Ramos (cell line): Measurements from ENCODE around the gene COG1.

Experiments used
- in situ Hi-C: fragments of 300-500 bp; cut with MboI; formaldehyde crosslinking; loops from one replicate; pipeline ENCODE4 v1.14.3; 2022; ENCODE audit warnings: low sequenced_read_pairs; ENCODE audit not compliant: unreplicated experiment

COG1 gene

DNA sequence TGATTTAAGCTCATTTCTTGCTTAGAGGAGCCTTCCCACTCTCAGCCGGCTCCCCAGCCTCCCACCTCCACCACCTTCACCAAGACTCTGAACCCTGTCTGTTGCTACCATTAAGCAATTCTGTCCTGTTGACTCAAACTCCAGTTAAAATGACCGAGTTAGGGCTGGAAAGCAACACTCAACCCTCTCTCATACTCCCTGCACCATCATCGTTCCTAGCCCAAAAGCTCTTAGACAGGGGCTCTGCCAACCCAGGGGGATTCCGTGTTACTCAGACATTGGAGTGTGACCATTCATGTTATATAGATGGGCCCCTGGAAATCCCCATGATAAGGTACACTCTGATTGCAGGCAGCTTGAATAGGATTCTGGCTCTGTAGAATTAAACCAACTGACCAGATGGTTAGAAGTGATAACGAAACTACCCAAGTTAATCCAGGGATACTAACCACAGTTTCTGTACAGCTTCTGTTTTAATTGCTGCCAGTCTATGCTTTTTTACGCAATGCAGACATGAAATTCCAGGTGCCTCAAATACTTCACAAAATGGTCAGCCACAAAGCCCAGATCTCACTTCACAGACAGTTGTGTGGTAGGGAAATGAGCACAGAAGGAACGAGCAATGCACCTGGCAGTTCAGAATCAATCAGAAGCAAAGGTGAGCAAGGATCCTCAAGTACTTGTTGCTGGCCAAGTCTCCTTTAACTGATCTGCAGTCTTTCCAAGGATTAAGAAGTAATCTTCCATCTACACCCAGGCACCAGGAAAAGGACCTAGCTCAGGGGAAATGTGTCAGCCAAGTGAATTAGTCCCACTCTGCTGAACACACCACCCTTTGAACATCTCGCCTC lies 25.9 kb upstream of the COG1 start:
- in situ Hi-C loops, result no loop called here

DNA sequence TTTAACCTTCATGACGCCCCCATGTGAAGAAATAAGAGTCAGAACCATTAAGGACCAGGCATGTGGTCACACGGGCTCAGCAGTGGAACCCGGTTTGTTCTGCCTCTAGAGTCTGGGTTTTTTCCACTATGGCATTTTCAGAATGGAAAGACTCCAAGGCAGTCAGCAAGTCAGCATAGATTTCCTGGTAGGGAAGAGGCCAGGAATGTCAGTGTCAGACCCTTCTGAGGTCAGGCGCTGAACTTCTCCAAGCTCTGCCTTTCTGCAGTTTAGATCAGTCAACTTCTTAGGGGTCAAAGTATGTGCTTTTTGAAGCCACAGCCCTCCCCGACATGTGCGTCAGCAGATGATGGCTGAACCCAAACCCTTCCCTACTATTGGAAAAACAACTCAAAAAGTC lies 24.2 kb upstream of the COG1 start:
- in situ Hi-C loops, result no loop called here

DNA sequence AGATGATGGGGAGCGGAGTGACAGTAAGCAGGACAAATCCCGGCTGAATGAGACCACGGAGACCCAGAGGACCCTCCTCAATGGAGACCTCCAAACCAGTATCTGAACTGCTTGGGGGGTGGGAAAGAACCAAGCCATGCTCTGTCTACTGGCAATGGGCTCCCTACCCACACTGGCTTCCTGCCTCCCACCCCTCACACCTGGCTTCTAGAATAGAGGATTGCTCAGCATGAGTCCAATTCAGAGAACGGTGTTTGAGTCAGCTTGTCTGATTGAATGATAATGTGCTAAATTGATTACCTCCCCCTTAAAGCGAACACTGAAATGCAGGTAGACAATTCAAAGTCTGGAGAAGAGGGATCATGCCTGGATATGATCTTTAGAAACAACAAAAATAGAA lies 22.5 kb upstream of the COG1 start:
- in situ Hi-C loops, result no loop called here

DNA sequence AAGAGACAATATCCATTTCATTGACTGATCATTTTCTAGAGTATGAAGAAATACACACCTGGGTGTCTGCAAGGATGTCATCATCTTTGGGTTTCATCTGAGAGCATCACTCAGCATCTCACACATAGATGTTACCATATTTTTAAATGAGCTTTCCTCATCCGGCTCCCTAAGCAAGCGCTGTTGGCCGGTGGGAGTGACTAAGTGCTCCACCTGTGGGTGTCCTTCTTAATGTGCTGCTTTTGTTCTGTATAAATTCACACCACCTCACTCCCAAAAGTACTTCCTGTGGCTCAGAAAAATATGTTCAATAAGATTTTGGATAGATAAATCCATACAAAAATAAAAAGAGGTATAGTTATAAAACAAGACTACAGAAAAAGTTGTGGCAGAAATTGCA lies 20.6 kb upstream of the COG1 start:
- in situ Hi-C loops, result no loop called here

DNA sequence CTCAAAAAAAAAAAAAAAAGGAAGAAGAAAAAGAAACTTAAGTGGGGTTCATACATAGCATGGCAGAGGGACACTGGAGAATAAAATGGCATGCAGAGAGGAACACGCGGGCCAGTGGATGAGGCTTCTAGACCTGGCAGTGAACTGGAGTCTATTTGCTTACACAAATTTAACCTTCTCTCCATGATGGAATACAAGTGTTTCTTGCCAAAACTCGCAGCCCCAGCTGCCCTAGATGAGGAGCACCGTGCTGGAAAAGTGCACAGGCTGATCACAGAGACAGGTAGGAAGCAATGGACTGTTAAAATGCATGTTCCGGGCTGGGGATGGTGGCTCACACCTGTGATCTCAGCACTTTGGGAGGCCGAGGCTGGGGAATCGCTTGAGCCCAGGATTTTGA lies 18.7 kb upstream of the COG1 start:
- in situ Hi-C loops, result no loop called here

DNA sequence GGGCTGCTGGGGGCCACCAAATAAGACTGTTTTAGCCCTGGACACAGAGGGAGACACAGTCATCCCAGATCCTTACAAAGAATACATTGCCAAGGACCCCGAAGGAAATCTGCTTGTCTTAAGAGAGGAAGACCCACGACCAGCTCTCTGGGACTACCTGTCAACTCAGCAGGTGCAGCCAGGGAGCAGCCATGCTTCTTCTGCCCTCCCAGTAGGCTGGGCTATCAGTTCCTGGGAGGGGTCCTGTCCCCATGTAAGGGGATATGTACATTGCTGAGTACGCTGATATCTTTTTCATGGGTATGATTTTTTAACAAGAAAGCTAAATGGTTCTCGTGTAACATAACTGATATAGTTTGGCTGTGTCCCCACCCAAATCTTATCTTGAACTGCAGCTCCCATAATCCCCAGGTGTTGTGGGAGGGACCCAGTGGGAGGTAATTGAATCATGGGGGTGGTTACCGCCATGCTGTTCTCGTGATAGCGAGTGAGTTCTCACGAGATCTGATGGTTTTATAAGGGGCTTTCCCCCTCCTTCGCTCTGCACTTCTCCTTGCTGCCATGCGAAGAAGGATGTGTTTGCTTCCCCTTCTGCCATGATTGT lies 16.8 kb upstream of the COG1 start:
- in situ Hi-C loops, result no loop called here

DNA sequence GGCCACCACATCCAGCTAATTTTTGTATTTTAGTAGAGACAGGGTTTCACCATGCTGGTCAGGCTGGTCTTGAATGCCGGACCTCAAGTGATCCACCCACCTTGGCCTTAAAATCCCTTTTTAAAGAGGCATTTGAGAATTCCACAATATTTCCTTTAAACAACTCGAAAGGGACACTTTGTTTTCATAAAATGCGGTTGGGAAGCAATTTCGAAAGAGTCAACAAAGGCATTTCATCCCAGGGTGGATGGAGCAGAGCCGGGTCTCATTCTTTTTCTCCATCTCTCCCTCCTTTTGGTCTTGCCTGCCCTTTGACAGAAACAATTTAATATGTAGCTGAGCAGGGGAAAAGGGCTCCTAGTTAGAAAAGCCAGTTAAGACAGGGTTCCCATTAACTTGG lies 13.5 kb upstream of the COG1 start:
- in situ Hi-C loops, result no loop called here

DNA sequence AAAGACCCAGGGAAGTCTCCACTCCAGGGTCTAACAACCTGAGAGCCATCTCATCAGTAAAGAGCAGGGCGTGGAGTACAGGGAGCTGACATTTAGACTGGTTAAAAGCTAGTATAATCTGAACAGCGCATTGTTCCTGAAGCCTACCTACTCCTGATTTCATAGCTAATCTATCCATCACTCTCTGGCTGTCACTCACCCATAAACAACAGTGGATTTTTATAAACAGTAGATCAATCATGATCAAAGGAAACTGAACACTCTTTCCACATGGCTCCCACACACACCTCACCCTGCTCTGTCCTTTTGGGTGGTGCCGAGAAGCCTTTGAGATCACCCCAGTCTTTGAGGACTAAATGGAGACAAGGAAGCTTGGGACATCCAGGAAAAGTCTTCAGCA lies 13.0 kb upstream of the COG1 start:
- in situ Hi-C loops, result no loop called here

DNA sequence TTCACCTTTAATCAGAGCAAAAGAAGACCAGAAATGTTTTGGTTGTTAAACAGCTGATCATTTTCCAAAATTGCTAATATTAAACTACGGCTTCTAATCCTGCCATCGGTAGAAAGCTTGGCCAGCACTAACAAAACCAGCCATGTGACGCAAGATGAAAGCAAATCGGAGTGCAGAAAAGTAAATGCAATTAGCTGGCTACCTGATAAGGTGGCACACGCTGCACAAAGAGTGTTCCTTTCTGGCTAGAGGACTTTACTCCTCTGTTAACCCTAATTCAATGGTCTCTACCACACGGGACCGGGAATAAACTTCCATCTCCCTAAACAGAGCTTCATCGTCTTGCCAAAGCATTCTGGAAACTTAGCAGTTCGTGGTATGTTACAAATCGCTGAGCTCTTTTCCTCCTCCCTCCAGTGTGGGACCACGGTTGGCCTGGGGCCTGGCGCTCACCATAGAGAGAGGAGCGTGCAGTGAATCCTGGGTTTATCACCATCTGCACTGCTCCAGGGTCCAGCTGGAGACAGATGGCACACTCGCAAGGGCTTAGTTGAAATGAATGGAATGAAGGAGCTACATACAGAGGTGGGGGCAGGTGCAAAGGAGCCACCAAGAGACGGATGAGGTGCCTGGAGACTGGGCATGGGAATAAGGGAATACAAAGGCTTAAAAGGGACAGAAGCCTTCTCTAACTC lies 10.1 kb upstream of the COG1 start:
- in situ Hi-C loops, result no loop called here

DNA sequence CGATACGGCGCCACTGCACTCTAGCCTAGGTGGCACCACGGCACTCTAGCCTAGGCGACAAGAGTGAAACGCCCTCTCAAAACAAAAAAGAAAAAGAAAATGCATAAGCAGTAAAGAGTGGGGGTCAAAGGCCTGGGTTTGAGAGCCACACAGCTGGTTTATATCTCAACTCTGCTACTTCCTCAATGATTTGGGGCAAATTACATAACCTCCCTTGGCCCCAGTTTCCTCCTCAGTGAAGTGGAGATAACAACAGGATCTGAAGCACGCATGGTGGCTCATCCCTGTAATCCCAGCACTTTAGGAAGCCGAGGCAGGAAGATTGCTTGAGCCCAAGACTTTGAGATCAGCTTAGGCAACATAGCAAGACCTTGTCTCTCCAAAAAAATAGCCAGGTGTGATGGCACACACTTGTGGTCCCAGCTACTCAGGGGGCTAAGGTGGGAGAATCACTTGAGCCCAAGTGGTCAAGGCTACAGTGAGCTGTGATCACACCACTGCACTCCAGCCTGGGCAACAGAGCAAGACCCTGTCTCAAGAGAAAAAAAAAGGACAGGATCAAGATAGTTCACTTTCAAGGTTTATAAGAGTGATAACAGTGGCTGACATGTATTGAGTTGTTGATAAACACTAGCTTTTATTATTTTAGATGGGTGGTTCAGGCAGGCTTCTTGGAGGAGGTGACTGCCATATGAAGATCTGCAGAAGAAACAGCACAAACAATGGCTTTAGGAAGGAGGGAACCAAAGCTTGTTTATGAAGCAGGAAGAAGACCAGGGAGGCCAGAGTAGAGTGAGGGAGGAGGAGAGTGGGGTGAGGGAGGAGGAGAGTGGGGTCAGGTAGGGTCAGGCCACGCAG lies 8.5 kb upstream of the COG1 start:
- in situ Hi-C loops, result no loop called here

DNA sequence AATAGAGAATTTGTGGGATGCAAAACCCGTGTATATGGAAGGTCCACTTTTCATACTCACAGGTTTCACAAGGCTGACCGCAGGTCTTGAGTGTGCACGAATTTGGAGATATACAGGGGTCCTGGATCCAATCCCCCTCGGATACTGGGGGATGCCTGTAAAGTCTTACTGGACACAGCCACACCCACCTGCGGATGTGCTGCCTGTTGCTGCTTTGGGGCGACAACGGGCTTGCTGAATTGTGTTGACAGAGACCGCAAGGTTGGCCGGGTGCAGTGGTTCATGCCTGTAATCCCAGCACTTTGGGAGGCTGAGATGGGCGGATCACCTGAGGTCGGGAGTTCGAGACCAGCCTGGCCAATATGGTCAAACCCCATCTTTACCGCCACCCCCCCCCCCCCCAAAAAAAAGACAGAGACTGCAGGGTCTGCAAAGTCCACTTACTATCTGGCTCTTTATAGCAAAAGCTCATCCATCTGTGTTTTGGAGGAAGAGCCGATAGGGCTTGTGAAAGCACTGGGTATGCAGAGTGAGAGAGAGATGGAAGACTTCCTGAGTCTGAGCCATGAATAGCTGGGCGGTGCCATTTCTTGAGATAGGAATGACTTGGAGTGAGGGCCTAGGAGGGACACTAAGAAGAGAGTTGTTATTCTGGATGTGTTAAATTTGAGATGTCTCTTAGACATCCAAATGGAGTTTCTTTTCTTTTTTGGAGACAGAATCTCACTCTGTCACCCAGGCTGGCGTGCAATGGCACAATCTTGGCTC lies 6.4 kb upstream of the COG1 start:
- in situ Hi-C loops, result no loop called here

DNA sequence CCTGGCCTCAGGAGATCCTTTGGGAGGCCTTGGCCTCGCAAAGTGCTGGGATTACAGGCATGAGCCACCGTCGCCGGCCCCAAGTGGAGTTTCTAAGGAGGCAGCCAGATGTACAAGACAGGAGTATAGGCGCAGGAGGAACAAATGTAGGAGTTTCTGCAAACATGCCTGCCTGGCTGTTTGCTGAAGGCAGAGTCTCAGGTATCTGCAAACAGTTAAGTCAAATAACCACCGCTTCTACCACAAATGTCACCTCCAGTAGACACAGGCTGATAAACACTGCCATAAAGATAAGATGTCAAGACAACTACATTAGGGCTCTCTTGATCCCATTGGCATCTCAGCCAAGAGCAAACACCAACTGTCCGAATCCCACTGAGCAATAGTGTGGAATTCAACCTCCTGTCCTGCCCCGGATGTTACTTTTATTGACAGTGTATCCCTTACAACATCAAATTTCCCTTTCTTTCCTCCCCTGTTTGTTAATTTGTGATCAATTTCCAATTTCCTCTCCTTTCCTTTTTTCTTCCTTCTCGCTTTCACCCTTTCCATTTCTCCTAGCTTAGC lies 5.6 kb upstream of the COG1 start:
- in situ Hi-C loops, result no loop called here

DNA sequence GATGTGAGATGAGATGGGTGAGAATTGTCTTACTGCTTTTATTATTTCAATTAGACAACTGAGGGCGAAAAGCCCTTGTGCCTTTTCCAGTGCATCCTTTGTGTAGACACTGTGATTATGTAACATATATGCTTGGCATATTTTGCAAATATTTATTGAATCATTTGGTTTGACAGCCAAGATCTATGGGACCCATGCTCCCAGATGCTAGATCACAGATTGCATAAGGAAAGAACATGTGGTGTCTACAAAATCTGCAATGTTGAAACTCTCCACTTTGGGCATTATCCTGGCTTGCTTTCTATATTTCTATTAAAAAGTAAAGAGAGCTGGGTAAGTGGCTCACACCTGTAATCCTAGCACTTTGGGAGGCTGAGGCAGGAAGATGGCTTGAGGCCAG lies 4.8 kb upstream of the COG1 start:
- in situ Hi-C loops, result no loop called here

DNA sequence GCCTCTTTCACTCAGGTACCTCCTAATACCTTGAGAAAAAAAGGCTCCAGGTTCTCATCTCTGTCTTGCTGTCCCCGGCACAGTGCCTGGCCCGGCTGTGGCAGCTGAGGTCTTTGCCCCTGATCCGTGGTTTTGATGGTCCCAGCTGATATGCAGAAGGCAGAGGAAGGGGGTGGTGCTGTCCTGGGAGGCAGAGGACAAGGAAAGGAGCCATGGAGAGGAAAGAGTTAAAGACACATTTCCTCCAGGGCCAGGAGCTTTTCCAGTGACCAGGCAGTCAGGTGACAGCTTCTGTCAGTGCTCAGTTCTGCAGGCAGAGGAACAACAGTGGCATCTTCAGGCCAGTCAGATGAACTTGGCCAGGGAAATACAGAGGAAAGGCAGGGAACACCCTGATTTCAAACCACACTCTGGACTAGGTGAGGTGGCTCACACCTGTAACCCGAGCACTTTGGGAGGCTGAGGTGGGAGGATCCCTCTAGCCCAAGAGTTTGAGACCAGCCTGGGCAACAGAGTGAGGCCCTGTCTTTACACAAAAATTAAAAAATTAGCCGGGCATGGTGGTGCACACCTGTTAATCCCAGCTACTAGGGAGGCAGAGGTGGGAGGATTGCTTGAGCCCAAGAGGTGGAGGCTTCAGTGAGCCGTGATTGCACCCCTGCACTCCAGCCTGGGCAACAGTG lies 3.3 kb upstream of the COG1 start:
- in situ Hi-C loops, result no loop called here

DNA sequence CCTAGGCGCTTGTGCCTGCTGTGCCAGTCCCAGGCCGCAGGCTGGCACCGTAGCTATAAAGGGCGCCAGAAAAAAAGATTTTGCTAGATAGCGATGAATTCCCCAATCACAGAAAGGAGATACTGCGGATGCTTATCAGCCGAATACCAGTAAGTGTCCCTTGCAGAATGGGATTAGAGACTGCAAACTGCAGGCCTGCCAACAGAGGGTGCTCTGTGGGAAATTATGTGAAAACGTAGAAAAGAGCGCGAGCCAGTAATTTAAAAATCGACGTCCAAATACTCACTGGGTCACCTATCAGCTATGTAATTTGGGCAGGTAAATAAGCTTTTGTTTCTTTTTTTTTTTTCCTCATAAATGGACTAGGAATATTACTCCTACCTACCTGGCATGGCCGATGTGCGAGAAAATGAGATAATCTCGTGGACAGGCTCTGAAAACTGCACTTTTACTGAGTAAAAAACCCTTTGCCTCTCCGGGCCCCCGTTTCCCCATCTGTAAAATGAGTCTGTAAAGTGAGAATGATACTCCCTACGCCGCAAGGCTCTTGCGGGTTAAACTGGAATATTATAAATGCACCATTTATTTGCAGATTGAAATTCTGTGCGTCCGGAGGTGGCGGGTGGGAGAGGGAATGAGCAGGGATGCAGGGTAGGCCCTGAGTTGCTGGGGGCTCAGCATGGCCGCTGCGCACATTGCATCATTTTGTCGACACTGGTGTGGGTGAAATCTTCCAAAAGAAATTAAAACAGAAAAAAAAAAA lies 1.2 kb upstream of the COG1 start:
- in situ Hi-C loops, result no loop called here

DNA sequence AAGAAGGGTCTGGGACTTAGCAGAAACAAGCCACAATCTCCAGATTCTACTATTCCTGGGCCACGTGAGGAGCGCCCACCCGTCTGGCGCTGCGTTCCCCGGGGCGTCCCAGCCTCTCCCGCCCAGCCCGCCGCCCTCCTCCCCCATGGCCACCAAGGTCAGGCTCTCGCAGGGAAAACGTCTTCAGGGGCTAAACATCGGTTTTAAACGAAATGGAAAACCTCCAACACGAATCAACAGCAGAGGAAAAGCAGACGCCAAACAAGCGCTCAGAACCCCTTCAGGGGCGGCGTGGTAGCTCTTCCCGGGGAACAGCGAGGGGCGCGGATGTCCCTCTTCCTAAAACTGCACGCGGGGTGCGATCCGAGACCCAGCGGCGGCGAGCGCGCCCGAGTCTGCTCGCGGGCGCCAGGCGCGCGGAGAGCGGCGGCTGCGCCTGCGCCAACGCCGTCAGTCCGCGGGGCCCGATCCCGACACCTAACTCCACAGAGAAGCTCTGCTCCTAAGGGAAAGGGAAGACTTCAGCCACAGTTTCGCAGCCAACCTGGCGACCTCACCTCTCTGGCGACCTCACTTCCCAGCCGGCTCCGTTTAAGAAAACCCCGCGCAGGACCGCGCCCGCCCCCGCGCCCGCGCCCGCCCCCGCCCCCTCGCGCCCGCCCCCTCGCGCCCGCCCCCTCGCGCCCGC lies 505 bp upstream of the COG1 start:
- in situ Hi-C loops, result no loop called here

DNA sequence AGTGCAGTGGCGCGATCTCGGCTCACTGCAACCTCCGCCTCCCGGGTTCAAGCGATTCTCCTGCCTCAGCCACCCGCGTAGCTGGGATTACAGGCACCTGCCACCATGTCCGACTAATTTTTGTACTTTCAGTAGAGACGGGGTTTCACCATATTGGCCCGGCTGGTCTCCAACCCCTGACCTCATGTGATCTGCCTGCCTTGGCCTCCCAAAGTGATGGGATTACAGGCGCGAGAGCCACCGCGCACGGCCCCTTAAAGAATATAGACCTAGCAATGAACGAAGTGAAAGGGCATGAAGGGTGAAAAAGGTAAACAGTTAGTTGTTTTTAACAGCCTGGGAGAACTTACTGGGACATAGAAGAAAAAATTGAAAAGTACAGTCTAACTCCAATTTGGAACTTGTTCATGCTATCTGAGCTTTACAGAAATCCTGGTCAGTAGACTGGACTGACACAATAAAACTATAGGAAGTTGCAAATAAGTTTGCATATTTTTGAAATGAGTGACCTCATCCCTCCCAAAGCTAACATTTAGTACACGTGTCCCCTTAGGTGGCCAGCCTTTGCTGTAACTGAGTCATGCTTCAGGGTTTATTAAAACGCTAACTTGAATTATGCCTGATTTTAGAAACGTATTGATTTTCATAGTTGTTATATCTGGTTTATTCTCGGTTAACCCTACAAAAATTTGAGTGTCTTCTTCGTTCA lies 1.8 kb downstream of the COG1 start:
- in situ Hi-C loops, result no loop called here
